Sigmoid colon (tissue), 7 donors: ENCODE data around the gene SF3B5. TPM values are rescaled to one million over a fixed set of nuclear protein-coding genes. Genes with fewer than 3 reads are reported as not detected.
A peak's percentile ranks its signal among the peaks of the same experiment; 100 is the strongest.

Source experiments
- DNase-seq: peaks from one replicate; pipeline ENCODE4 v3.0.0-alpha.2; 2019
- H3K27ac ChIP-seq, 4 donors: fragments of 200-600 bp; sonication (generic); one replicate each; pipeline ENCODE4 v1.5.1; 2016 to 2019; ENCODE audit warnings: mild to moderate bottlenecking in 1 of 4
- H3K27me3 ChIP-seq, 3 donors: fragments of 200-600 bp; sonication (generic); one replicate each; pipeline ENCODE4 v1.5.1; 2019; ENCODE audit warnings: mild to moderate bottlenecking in 1 of 3
- H3K36me3 ChIP-seq, 4 donors: fragments of 200-600 bp; sonication (generic); one replicate each; pipeline ENCODE4 v1.5.1; 2016 to 2019
- H3K4me1 ChIP-seq, 4 donors: fragments of 200-600 bp; sonication (generic); one replicate each; pipeline ENCODE4 v1.5.1; 2017 to 2019
- H3K4me3 ChIP-seq, 4 donors: fragments of 200-600 bp; sonication (generic); one replicate each; pipeline ENCODE4 v1.5.1; 2017 to 2019; ENCODE audit warnings: mild to moderate bottlenecking in 2 of 4, moderate library complexity in 1 of 4
- H3K9me3 ChIP-seq, 4 donors: fragments of 200-600 bp in 3 of 4; sonication (generic) in 3 of 4; one replicate each; pipeline versions ENCODE4 v1.5.1 to v1.6.1; 2013 to 2019
- EP300 ChIP-seq, 4 donors: sonication (generic); formaldehyde crosslinking; IDR thresholded peaks; one replicate each; pipeline ENCODE4 v1.6.1; 2017; ENCODE audit warnings: antibody characterized with exemption in 4 of 4
- POLR2A ChIP-seq, 2 donors: fragments of 450-650 bp; IDR thresholded peaks; one replicate each; pipeline ENCODE4 v1.6.1; 2016; ENCODE audit warnings: antibody characterized with exemption in 2 of 2, mild to moderate bottlenecking in 2 of 2, moderate library complexity in 2 of 2
- POLR2AphosphoS5 ChIP-seq, 4 donors: sonication (generic); formaldehyde crosslinking; IDR thresholded peaks; one replicate each; pipeline ENCODE4 v1.6.1; 2017; ENCODE audit warnings: antibody characterized with exemption in 4 of 4
- WGBS, 2 donors: extraction: QIAGEN DNeasy Blood & Tissue Kit; methylation state at CpG; one replicate each; pipeline ENCODE4 v1.1.7; 2013; 5-methylcytosine and 5-hydroxymethylcytosine counted together
- intact Hi-C: fragments of 100-400 bp; cut with DNase I; formaldehyde crosslinking; loops from one replicate; pipeline ENCODE4 v1.15.1; 2023
- polyA plus RNA-seq, 3 donors: library from polyadenylated mRNA; stranded (reverse); fragments of 200-250 nt; gene quantifications; one replicate each; pipeline ENCODE4 v1.2.3, GENCODE V29; 2013
- total RNA-seq, 4 donors: library from RNA; depleted of rRNA; stranded (reverse); fragments of >200 nt; gene quantifications; one replicate each; pipeline ENCODE4 v1.1.0, GENCODE V29; 2016
- TF ChIP-seq, protein P1 (sequence below), 4 experiments: fragments of 450-650 bp in 3 of 4; fragments of 200-600 bp in 1 of 4; IDR thresholded peaks; one replicate each; pipeline ENCODE4 v1.5.1; 2016 to 2019; ENCODE audit warnings: antibody characterized with exemption in 4 of 4, mild to moderate bottlenecking in 3 of 4, moderate library complexity in 2 of 4
- donor health status: healthy with polysubstance abuse.
- donor health status: Bipolar disorder and iron deficiency.
- donor health status: healthy.

Gene SF3B5
- 100 to 1,000 TPM; 110 to 200 (median 171) TPM for total RNA-seq
- 100 to 1,000 TPM; 300 to 370 (median 302) TPM for polyA plus RNA-seq

DNA sequence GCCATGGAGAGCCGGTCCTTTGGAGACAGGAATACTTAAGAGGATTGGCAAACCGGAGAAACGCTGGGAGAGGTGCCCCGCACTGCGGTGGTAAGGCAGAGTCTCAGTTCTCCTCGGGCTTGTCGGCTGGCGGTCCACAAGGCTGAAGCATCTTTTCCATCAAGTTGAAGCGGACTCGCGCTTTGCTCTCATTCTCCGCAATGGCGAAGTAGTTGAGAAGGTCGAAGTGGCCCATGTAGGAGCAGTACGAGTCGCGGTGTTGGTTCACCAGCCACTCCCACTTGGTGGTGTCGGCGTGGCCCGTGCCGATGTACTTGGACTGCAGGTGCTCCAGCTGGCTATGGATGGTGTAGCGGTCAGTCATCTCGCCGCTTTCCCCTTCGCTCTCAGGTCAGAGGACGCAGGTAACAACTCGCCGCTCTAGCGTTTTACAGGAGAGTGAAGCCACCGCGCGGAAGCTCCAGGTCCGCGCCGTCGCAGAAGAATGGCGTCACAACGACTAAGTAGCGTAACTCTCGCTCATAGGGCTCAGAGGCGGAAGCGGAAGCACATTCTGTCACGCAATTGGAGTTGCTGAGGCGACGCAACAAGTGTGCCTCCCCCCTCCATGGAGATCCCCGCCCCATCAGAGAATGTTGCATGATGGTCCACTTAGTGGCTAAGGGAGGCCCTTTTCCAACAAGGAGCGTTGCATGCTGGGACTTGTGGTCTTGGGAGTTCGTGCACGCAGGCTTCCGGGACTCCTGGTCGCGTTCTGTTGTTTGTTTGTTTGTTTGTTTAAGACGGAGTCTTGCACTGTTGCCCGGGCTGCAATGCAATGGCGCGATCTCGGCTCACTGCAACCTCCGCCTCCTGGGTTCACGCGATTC is at the start of gene SF3B5:
TSS of gene SF3B5 (minus strand) at position 440 of the 869 bp plus-strand sequence. CDS start at position 364, 76 bp downstream.
- no peaks in the 10 kb centered on the region for H3K27me3 ChIP-seq
- TF ChIP-seq POLR2AphosphoS5 (IDR thresholded peaks at IDR 0.05) = peak; percentile 84 to 96 (median 93)
- peak in 1 of 4 donors; percentile 42 for TF ChIP-seq EP300 (IDR thresholded peaks at IDR 0.05)
- TF ChIP-seq, protein P1, sequence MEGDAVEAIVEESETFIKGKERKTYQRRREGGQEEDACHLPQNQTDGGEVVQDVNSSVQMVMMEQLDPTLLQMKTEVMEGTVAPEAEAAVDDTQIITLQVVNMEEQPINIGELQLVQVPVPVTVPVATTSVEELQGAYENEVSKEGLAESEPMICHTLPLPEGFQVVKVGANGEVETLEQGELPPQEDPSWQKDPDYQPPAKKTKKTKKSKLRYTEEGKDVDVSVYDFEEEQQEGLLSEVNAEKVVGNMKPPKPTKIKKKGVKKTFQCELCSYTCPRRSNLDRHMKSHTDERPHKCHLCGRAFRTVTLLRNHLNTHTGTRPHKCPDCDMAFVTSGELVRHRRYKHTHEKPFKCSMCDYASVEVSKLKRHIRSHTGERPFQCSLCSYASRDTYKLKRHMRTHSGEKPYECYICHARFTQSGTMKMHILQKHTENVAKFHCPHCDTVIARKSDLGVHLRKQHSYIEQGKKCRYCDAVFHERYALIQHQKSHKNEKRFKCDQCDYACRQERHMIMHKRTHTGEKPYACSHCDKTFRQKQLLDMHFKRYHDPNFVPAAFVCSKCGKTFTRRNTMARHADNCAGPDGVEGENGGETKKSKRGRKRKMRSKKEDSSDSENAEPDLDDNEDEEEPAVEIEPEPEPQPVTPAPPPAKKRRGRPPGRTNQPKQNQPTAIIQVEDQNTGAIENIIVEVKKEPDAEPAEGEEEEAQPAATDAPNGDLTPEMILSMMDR (IDR thresholded peaks at IDR 0.05) = no peak
- TF ChIP-seq POLR2A (IDR thresholded peaks at IDR 0.05) = peak; percentile 59 to 75

DNA sequence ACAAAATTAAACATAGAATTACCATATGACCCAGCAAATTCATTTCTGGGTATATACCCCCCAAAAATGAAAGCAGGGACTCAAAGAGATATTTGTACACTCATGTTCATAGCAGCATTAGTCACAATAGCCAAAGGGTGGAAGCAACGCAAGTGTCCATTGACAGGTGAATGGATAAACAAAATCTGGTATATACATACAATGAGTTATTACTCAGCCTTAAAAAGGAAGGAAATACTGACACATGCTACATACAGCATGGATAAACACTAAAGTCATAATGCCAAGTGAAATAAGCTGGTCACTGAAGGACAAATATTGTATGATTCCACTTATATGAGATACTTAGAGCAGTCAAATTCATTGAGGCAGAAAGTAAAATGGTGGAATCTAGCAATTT is 49.6 kb upstream of the SF3B5 start:
- intact Hi-C loops = no loop called here
- no peaks in the 10 kb centered on the region for H3K27me3 ChIP-seq
- TF ChIP-seq POLR2A (IDR thresholded peaks at IDR 0.05) = no peak
- TF ChIP-seq POLR2AphosphoS5 (IDR thresholded peaks at IDR 0.05) = no peak
- TF ChIP-seq, protein P1 (IDR thresholded peaks at IDR 0.05) = no peak
- TF ChIP-seq EP300 (IDR thresholded peaks at IDR 0.05) = no peak
- H3K27ac ChIP-seq = no peak overlapping the region
- no peaks in the 10 kb centered on the region for H3K36me3 ChIP-seq
- 78 to 90% methylated on average over 1 of the region's 1 CpG for WGBS, 2 donors
- H3K9me3 ChIP-seq = no peaks in the 10 kb centered on the region
- no peak for DNase-seq
- H3K4me1 ChIP-seq = peaks cover 0 to 5% (median 0%) of the 10 kb centered on the region in 4 donors
- H3K4me3 ChIP-seq = no peak overlapping the region

More for the DNA sequence above, at the start of gene SF3B5:
- peak; percentile 99 for DNase-seq
- H3K4me1 ChIP-seq = peaks cover 0 to 17% (median 16%) of the 10 kb centered on the region in 4 donors
- H3K9me3 ChIP-seq = no peaks in the 10 kb centered on the region
- H3K4me3 ChIP-seq = peak within 1 kb of the TSS; percentile 79 to 90 (median 86)
- H3K27ac ChIP-seq = peak within 1 kb of the TSS; percentile 88 to 93 (median 90)
- 0% methylated on average over 60 of the region's 60 CpGs for WGBS, 2 donors
- intact Hi-C loops = loop anchor here (2.0 to 10.0 kb wide), 3 partner anchors 121 to 251 kb away; partner anchors contain the start of genes LTV1 and UTRN
- no peaks in the 10 kb centered on the region for H3K36me3 ChIP-seq

DNA sequence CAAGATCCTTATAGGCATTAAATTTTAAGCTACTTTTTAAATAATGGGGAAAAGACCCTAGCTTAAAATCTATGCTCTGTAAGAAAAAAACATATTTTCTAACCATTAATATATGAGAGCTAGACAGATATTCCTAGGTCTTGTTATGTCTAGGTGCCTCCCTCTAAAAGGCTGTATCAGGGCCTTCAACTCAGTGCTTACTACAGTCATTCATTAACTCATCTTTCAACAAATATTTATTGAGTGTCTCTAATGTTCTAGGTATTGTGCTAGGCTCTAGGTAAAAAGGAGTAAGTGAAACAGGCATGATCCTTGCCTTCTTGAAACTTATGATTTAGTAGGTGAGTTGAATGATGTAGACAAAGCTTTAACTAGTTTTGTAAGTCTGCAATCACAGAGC is 48.5 kb upstream of the SF3B5 start:
- H3K27ac ChIP-seq = no peak overlapping the region
- H3K4me3 ChIP-seq = no peak overlapping the region
- no peak for DNase-seq
- no peaks in the 10 kb centered on the region for H3K9me3 ChIP-seq
- TF ChIP-seq, protein P1 (IDR thresholded peaks at IDR 0.05) = no peak
- TF ChIP-seq POLR2A (IDR thresholded peaks at IDR 0.05) = no peak
- TF ChIP-seq EP300 (IDR thresholded peaks at IDR 0.05) = no peak
- TF ChIP-seq POLR2AphosphoS5 (IDR thresholded peaks at IDR 0.05) = no peak
- H3K4me1 ChIP-seq = no peaks in the 10 kb centered on the region
- intact Hi-C loops = no loop called here
- no peaks in the 10 kb centered on the region for H3K36me3 ChIP-seq
- no peaks in the 10 kb centered on the region for H3K27me3 ChIP-seq

DNA sequence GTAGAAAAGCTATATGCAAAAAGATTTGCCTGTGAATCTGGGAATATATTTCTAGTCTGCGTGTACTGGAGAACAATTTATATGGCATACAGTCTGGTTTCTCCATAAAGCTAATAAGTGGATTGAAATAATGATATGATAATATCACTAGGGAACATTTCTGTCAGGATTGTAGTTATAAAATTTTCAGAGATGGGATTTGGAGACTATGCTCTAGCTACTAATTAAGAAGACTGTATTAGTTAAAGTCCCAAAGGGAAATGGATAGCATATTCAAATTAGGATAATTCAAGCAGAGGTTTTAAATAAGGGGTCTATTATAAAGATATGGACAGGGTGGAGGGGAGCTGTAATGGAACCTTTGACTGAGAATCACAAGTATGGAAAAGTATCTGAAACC is 47.7 kb upstream of the SF3B5 start:
- 93 to 100% methylated on average over 1 of the region's 1 CpG for WGBS, 2 donors
- intact Hi-C loops = no loop called here

More for the DNA sequence above, 47.7 kb upstream of the SF3B5 start:
- DNase-seq = no peak
- TF ChIP-seq EP300 (IDR thresholded peaks at IDR 0.05) (no peak), POLR2A (IDR thresholded peaks at IDR 0.05) (no peak), POLR2AphosphoS5 (IDR thresholded peaks at IDR 0.05) (no peak)
- TF ChIP-seq, protein P1 (IDR thresholded peaks at IDR 0.05) = no peak
- H3K27ac ChIP-seq = no peak overlapping the region
- H3K36me3 ChIP-seq = no peaks in the 10 kb centered on the region
- no peak overlapping the region for H3K4me3 ChIP-seq
- no peaks in the 10 kb centered on the region for H3K9me3 ChIP-seq
- H3K27me3 ChIP-seq = no peaks in the 10 kb centered on the region
- H3K4me1 ChIP-seq = no peaks in the 10 kb centered on the region
